ENCODE results near the gene CNTRL. TPM values are rescaled to one million over a fixed set of nuclear protein-coding genes. Genes with fewer than 3 reads are reported as not detected.

The CNTRL gene
- total and polyA plus RNA-seq, 4 donors, result 1.6 to 8.7 (median 4.4) TPM

DNA sequence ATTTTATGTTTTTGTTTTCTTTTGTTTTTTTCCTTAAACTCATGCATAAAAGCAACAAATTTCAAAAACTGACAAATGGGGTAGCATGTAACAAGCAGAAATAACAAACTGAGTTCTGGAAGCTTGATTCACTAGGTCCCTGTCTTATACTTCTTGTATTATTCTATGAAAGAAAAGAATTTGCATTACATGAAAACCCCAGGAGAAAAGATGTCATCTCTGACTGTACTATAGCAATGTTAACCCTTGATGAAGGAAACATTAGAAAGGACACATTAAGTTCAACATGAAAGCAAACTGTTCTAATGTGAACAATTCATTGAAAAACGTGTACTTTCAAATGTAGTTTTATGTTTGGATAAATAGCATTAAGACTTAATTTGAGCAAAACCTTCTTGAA, 117.8 kb downstream of the CNTRL start:
- DNase-seq (ENCODE audit: low spot score), result no peak
- TF ChIP-seq, protein P1, sequence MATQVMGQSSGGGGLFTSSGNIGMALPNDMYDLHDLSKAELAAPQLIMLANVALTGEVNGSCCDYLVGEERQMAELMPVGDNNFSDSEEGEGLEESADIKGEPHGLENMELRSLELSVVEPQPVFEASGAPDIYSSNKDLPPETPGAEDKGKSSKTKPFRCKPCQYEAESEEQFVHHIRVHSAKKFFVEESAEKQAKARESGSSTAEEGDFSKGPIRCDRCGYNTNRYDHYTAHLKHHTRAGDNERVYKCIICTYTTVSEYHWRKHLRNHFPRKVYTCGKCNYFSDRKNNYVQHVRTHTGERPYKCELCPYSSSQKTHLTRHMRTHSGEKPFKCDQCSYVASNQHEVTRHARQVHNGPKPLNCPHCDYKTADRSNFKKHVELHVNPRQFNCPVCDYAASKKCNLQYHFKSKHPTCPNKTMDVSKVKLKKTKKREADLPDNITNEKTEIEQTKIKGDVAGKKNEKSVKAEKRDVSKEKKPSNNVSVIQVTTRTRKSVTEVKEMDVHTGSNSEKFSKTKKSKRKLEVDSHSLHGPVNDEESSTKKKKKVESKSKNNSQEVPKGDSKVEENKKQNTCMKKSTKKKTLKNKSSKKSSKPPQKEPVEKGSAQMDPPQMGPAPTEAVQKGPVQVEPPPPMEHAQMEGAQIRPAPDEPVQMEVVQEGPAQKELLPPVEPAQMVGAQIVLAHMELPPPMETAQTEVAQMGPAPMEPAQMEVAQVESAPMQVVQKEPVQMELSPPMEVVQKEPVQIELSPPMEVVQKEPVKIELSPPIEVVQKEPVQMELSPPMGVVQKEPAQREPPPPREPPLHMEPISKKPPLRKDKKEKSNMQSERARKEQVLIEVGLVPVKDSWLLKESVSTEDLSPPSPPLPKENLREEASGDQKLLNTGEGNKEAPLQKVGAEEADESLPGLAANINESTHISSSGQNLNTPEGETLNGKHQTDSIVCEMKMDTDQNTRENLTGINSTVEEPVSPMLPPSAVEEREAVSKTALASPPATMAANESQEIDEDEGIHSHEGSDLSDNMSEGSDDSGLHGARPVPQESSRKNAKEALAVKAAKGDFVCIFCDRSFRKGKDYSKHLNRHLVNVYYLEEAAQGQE (IDR thresholded peaks at IDR 0.05), result no peak
- TF ChIP-seq, protein P2, sequence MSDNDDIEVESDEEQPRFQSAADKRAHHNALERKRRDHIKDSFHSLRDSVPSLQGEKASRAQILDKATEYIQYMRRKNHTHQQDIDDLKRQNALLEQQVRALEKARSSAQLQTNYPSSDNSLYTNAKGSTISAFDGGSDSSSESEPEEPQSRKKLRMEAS (IDR thresholded peaks at IDR 0.05), result no peak
- no peak for TF ChIP-seq EGR1 (IDR thresholded peaks at IDR 0.05; ENCODE audit: low read depth in 2 of 2)
- no peak for TF ChIP-seq TAF1 (conservative IDR thresholded peaks at IDR 0.05)
- TF ChIP-seq GABPA (IDR thresholded peaks at IDR 0.05 in 1 of 2, conservative IDR thresholded peaks at IDR 0.05 in 1 of 2), result no peak
- no peak for TF ChIP-seq HNF4A (conservative IDR thresholded peaks at IDR 0.05)
- TF ChIP-seq YY1 (IDR thresholded peaks at IDR 0.05), result no peak
- no peak for TF ChIP-seq RAD21 (IDR thresholded peaks at IDR 0.05)
- TF ChIP-seq, protein P3, sequence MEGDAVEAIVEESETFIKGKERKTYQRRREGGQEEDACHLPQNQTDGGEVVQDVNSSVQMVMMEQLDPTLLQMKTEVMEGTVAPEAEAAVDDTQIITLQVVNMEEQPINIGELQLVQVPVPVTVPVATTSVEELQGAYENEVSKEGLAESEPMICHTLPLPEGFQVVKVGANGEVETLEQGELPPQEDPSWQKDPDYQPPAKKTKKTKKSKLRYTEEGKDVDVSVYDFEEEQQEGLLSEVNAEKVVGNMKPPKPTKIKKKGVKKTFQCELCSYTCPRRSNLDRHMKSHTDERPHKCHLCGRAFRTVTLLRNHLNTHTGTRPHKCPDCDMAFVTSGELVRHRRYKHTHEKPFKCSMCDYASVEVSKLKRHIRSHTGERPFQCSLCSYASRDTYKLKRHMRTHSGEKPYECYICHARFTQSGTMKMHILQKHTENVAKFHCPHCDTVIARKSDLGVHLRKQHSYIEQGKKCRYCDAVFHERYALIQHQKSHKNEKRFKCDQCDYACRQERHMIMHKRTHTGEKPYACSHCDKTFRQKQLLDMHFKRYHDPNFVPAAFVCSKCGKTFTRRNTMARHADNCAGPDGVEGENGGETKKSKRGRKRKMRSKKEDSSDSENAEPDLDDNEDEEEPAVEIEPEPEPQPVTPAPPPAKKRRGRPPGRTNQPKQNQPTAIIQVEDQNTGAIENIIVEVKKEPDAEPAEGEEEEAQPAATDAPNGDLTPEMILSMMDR (IDR thresholded peaks at IDR 0.05; ENCODE audit: low read depth, low read length, missing input control), result no peak
- TF ChIP-seq FOXA1 (IDR thresholded peaks at IDR 0.05), result no peak
- no peak for TF ChIP-seq HNF4G (IDR thresholded peaks at IDR 0.05)
- Histone ChIP-seq H3K9me3 (ENCODE audit: control insufficient read depth in 4 of 4, low read length in 3 of 4) (no peaks in the 10 kb centered on the region), H3K27me3 (ENCODE audit: control insufficient read depth in 4 of 4, insufficient read depth in 4 of 4, low read length in 3 of 4) (no peaks in the 10 kb centered on the region), H3K27ac (ENCODE audit: low read depth in 1 of 2, low read length in 2 of 2) (no peak overlapping the region), H3K36me3 (ENCODE audit: control insufficient read depth in 4 of 4, insufficient read depth in 3 of 4, low read depth in 1 of 4, low read length in 3 of 4) (peaks cover 0 to 4% (median 0%) of the 10 kb centered on the region in 4 donors), H3K9ac (ENCODE audit: low read depth in 1 of 2, low read length in 2 of 2) (no peak overlapping the region), H3K4me1 (ENCODE audit: control insufficient read depth in 4 of 4, insufficient read depth in 4 of 4, low read length in 3 of 4) (peaks cover 6 to 67% (median 57%) of the 10 kb centered on the region in 4 donors), H3K4me3 (ENCODE audit: low read depth in 1 of 3, low read length in 3 of 3) (no peak overlapping the region)
- WGBS, result 31% methylated on average over 1 of the region's 1 CpG

DNA sequence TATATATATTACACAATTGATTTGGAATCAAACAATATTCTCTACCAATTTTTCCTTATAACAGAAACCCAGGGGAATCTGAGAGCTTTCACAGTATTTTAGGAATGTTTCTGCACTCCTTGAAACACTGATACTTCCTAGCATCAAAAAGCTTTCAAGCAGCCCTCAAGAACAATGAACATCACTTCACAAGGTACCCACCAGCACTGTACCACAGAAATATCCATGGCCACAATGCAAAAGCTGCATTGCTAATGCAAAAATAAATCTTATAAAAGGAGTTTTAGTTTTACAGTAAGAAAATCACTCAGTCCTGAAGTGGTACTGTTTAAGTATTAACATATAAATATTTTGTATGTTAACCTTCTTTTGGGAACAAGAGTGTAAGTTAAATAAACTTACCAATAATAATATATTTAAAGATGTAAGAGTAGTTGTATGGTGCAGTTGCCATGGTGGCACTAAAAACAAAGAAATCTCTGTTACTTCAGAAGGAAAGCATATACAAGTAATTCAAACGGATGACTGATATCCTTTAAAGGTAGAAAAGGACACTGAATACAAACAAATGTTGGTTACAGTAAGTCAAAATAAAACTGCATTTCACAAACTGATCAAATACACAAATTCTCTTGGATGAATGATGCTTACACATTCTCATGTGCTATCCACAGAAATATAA, 118.3 kb downstream of the CNTRL start:
- TF ChIP-seq, protein P4, sequence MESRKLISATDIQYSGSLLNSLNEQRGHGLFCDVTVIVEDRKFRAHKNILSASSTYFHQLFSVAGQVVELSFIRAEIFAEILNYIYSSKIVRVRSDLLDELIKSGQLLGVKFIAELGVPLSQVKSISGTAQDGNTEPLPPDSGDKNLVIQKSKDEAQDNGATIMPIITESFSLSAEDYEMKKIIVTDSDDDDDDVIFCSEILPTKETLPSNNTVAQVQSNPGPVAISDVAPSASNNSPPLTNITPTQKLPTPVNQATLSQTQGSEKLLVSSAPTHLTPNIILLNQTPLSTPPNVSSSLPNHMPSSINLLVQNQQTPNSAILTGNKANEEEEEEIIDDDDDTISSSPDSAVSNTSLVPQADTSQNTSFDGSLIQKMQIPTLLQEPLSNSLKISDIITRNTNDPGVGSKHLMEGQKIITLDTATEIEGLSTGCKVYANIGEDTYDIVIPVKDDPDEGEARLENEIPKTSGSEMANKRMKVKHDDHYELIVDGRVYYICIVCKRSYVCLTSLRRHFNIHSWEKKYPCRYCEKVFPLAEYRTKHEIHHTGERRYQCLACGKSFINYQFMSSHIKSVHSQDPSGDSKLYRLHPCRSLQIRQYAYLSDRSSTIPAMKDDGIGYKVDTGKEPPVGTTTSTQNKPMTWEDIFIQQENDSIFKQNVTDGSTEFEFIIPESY (IDR thresholded peaks at IDR 0.05), result no peak
- TF ChIP-seq YY1 (IDR thresholded peaks at IDR 0.05) (no peak), TAF1 (conservative IDR thresholded peaks at IDR 0.05) (no peak), RXRA (IDR thresholded peaks at IDR 0.05) (no peak), HNF4A (conservative IDR thresholded peaks at IDR 0.05) (no peak), GABPA (IDR thresholded peaks at IDR 0.05 in 1 of 2, conservative IDR thresholded peaks at IDR 0.05 in 1 of 2) (no peak), FOXA1 (IDR thresholded peaks at IDR 0.05) (no peak), NR2F2 (IDR thresholded peaks at IDR 0.05) (no peak), JUND (IDR thresholded peaks at IDR 0.05) (no peak), SP1 (IDR thresholded peaks at IDR 0.05) (no peak)
- TF ChIP-seq, protein P1 (IDR thresholded peaks at IDR 0.05), result no peak
- TF ChIP-seq, protein P2 (IDR thresholded peaks at IDR 0.05), result no peak
- no peaks in the 10 kb centered on the region for H3K27me3 ChIP-seq (ENCODE audit: control insufficient read depth in 4 of 4, insufficient read depth in 4 of 4, low read length in 3 of 4)
- peaks cover 0 to 4% (median 0%) of the 10 kb centered on the region in 4 donors for H3K36me3 ChIP-seq (ENCODE audit: control insufficient read depth in 4 of 4, insufficient read depth in 3 of 4, low read depth in 1 of 4, low read length in 3 of 4)
- H3K27ac ChIP-seq (ENCODE audit: low read depth in 1 of 2, low read length in 2 of 2), result no peak overlapping the region
- H3K9ac ChIP-seq (ENCODE audit: low read depth in 1 of 2, low read length in 2 of 2), result peak overlapping the region in 1 of 2 donors; percentile 21
- H3K9me3 ChIP-seq (ENCODE audit: control insufficient read depth in 4 of 4, low read length in 3 of 4), result no peaks in the 10 kb centered on the region
- 11% methylated on average over 1 of the region's 1 CpG for WGBS
- H3K4me1 ChIP-seq (ENCODE audit: control insufficient read depth in 4 of 4, insufficient read depth in 4 of 4, low read length in 3 of 4), result peaks cover 6 to 70% (median 58%) of the 10 kb centered on the region in 4 donors
- no peak for DNase-seq (ENCODE audit: low spot score)
- no peak overlapping the region for H3K4me3 ChIP-seq (ENCODE audit: low read depth in 1 of 3, low read length in 3 of 3)

All from liver (tissue), 9 donors.